Stimulated activated CD8-positive, alpha-beta memory T cell treated with anti-CD3 and anti-CD28 coated beads, Interleukin-15, amount 100 ng/mL, for 24 hours (primary cell): ENCODE data around the gene SPPL3.
"Not testable (repeated sequence)": the region's sequence is repeated elsewhere in the genome, so short reads cannot be mapped to it uniquely, and the experiment has no call there.

Experiments used
- DNase-seq: peaks from one replicate; pipeline ENCODE4 v3.0.0-alpha.2; 2020; ENCODE audit warnings: low read depth

SPPL3 gene

GRCh38 chr12:120817559-120818330 is 86.4 kb downstream of the SPPL3 start:
- no peak for DNase-seq

GRCh38 chr12:120816363-120816762 is 87.8 kb downstream of the SPPL3 start:
- DNase-seq = no peak

DNA sequence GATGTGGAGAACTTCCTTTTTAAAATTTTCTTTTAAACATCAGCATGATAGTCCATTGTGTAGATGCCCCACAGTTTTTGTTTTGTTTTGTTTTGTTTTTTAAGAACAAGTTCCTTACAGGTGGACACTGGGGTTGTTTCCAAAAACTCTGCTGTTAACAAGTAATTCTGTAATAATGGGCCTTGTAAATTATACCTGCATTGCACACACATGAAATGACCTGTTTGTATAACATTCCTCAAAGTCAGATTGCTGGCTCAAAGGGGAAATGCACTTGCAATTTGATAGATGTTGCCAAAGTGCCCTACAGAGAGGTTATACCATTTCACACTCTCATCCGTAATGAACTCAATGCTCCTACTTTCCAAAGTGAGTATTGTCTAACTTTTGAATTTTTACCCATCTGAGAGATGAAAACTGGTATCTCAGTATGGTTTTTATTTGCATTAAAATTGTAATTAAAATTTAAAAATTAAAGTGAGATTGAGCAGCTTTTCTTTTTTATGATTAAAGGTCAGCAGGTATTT is 89.2 kb downstream of the SPPL3 start:
- no peak for DNase-seq

DNA sequence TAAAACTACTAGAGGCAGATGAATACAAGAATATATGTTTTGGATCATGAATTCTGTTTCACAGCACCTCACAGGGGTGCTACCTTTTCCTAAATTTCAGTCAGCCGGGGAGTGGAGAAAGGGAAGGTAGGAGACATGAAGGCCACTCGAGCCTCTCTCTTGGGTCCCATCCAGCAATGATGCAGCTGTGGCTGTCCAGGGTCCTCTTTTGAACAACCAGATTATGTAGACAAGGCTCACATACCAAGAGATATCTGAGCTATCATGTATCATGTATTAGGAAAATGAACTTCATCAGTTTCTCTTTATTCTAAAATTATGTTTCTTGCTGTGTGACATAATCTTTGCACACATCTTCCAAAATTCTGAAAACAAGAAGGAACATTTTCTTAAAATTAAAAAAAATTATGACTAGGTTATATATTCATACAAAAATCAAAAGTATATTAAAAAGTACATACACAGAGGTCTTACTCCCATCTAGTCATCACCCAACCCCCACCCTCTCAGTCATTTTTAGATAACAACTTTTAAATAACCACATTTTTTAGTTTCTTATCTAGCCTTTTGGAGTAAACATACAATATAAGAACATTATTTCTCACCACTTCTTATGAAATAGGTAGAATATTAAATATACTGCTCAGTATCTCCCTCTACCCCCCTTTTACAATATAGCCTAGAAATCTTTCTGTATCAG is 89.8 kb downstream of the SPPL3 start:
- DNase-seq = no peak

DNA sequence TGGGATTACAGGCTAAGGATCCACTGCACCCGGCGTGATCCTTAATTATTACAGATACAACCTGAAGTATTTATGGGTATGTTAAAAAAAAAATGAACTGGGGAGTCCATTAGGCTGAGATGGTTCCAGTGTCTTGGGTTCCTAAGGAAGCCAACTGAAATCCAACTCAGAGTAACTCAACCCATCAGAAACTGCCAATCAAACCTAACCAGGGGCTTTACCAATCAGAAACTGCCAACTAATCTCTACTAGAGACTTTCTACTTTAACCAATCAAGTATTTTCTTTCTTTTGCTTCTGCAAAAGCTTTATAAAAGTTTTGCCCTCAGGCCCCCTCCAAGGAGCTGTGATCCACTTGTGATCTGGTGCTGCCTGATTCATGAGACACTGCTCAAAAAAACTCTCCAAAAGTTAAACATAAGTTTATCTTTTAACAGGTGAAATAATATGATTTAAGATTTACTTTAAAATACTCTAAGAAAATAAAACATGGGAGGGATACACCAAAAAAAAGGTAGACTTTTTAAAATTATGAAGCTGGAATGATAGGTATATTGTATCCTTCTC is 90.5 kb downstream of the SPPL3 start:
- no peak for DNase-seq

GRCh38 chr12:120810021-120810420 is 94.1 kb downstream of the SPPL3 start:
- DNase-seq = no peak

DNA sequence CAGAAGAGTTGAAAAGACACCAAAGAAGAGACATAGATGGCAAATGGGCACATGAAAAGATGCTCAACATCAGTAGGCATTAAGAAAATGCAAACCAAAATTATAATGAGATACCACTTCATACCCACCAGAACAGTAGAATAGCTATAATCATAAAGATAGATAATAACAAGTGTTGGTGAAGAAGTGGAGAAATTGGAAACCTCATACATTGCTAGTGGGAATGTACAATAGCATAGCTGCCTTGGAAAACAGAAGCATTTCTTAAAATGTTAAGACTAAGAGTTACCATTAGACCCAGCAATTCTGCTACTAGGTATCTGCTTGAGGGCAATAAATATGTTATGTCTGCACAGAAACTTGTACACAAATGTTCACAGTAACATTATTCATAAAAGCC is 99.7 kb downstream of the SPPL3 start:
- DNase-seq = no peak

DNA sequence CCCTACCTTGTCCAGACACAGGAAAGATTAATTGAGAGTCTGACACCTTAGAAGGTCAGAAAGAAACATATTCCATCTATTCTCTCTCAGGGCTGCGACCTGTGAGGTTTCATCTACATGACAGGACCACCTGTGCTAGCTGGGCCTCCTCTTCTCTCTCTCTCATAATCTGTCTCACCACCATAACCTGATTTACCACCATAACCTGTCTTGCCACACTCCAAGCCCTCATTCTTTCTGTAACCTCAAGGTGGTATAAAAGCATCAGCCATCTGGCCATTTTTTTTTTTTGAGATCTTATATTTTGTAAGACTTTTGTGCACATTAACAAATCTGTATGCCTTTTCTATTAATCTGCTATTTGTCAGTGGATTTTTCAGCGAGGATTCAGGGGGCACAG is 103.0 kb downstream of the SPPL3 start:
- DNase-seq = no peak

DNA sequence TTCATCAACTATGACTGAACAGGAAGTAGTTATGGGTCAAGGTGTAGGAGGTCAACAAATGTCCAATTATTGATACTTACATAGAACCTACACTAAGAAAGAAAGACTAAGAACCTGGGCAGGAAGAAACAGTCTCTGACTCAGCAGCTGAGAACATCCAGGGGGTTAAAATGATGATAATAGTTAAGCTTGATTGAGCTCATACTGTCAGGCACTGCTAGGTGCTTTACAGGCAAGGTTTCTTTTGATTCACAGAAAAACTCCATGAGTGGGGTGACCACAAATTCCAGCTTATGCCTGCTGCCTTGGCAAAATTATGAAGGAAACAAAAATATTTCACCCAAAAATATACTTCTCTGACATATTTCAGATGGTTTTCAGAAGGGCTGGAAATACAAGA is 103.5 kb downstream of the SPPL3 start:
- no peak for DNase-seq

DNA sequence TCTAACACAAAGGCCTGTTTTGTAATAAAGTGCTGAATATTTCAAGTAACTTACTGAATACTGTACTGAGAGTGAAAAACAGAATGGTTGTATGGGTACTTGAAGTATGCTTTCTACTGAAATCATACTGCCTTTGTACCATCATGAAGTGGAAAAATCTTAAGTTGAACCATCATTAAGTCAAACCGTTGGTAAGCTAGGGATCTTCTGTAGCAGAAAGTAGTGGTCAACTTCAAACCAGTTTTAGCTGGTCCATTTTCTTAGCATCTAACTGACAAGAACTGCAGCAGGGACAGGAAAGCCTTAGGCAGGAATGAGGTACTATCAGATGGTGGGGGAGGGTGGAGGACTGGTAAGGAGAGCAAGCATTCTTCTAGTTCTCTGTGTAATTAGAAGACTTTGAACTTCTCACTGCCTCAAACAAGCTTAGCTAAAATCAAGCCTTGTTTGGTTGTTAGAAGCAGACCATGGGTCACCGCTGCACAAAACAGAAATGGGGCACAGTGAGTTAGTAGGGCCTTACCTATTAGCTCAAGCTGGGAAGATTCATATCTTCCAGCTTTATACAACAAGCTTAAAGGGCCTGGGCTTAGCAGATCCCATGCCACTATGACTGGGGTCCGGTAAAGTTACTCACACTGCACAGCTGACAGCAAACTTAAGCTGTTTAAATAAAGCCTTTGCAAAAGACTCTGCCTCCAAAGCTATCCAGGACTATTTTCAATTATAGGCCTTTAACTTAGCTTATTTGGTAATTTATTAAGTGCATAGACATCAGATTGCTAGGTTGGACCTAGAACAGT is 104.7 kb downstream of the SPPL3 start:
- no peak for DNase-seq

- DNase-seq = no peak
Observed at GRCh38 chr12:120798696-120799095, 105.5 kb downstream of the SPPL3 start.

GRCh38 chr12:120797677-120798642 is 106.2 kb downstream of the SPPL3 start:
- no peak for DNase-seq

- no peak for DNase-seq
Observed at GRCh38 chr12:120795441-120796178, 108.5 kb downstream of the SPPL3 start.

GRCh38 chr12:120793357-120793756 is 110.8 kb downstream of the SPPL3 start:
- DNase-seq = no peak

GRCh38 chr12:120792456-120792855 is 111.7 kb downstream of the SPPL3 start:
- not testable (repeated sequence) for DNase-seq

GRCh38 chr12:120791669-120792176 is 112.4 kb downstream of the SPPL3 start:
- DNase-seq = no peak

DNA sequence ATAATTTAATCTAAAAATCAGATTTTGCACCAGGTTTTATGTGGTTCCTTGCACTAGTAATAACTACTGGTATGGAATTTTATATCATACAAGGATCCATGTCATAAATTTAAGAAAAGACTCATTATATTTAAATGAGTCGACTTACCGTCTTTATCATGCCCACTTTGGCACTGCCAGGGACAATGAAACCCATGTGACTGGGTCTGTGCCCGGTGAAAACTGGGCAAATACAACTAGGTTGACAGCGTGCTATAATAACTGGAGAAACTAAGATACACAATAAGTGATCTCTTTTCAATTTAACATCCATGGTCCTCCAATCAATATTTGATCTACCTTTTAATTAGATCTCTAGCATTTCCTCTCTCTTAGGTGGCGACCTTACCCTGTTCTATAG is 114.0 kb downstream of the SPPL3 start:
- no peak for DNase-seq

- DNase-seq = no peak
Observed at GRCh38 chr12:120787889-120788288, 116.3 kb downstream of the SPPL3 start.

DNA sequence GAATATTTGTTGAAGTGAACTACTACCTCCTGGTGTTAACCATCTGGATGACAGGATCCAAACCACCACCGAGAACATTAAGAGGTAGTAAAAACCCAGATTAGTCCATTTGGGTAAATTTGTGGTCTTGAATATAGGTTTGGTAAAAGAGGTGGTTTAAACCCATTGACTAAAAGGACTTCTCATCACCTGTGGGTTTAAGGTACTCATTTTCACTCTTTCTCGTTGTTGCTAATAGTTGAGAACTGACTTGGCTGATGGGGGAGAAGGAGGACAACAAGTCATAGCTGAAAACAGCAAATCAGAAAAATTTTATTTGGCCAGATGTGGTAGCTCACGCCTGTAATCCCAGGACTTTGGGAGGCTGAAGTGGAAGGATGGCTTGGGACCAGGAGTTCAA is 119.4 kb downstream of the SPPL3 start:
- no peak for DNase-seq

DNA sequence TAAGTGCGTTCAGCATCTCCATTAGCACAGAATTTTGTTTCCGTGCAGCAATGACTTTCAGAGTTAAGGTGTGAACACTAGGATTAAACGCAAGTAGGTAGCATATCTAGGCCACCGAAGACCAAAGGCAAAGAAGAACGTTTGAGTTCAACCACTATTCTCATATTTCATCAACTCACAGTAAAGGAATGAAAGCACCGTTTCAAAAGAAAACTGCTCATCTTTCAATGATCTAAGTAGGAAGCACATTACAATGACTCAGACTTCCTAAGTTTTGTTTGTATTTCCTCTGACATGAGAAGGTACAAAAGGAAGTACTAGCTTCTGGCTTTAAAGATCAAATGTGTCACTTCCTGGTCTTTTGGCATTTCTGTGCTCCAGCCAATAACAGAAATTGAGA is 121.0 kb downstream of the SPPL3 start:
- no peak for DNase-seq
